Measurements from ENCODE around the gene SEM1.
A peak's percentile ranks its signal among the peaks of the same experiment; 100 is the strongest.
"Not testable (repeated sequence)": the region's sequence is repeated elsewhere in the genome, so short reads cannot be mapped to it uniquely, and the experiment has no call there.

SEM1 gene

GRCh38 chr7:96709381-96710228 is at the start of gene SEM1:
Gene SEM1 (minus strand): TSS chr7:96709846. CDS start chr7:96709763, 83 bp downstream.
- peak; percentile 87 for DNase-seq

GRCh38 chr7:96757880-96758279 is 48.2 kb upstream of the SEM1 start:
- DNase-seq: not testable (repeated sequence)

DNA sequence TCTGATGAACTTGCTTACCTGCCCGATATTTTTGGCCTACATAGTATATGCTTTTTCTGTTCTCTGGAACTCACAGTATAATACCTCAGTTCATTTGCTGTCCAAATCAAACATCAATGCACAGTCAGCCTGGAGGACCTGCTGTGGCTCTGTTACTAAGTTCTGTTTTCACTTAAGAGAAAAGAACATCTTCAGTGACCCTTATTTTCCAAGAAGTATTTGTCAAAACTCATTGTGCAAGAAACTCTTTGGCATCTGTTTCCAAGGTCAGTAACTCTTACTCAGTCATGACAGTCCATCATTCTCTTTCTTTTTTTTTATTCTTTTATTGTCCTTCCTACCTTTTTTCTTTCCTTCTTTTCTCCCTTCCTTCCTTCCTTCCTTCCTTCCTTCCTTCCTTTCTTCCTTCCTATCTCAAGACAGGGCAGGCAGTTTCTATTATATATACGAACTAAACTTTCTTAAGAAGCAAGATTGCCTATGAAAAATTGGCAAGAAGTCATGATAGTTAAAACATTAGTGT is 37.8 kb upstream of the SEM1 start:
- DNase-seq: no peak

- DNase-seq: peak; percentile 42
Measured at GRCh38 chr7:96740130-96740529, 30.5 kb upstream of the SEM1 start.

- DNase-seq: peak; percentile 74
Measured at GRCh38 chr7:96739609-96740008, 30.0 kb upstream of the SEM1 start.

DNA sequence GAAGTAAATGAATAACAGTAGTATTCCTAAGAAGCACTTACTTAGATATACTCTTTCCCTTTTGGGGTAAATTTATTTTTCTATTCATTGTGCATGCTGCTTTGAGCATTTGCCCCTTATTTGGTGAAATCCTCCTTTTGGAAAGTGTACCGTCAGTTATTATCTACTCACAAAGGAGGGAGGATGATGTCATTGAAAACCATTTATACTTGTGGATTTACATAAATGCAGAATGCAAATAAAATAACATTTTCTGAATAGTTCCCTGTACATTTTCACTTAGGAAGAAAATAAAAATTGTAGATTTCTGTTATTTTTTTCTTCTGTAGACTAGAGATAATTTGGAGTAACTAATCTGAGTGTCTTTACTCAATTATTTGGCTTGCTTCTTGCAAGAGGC is 29.5 kb upstream of the SEM1 start:
- DNase-seq: peak; percentile 15

DNA sequence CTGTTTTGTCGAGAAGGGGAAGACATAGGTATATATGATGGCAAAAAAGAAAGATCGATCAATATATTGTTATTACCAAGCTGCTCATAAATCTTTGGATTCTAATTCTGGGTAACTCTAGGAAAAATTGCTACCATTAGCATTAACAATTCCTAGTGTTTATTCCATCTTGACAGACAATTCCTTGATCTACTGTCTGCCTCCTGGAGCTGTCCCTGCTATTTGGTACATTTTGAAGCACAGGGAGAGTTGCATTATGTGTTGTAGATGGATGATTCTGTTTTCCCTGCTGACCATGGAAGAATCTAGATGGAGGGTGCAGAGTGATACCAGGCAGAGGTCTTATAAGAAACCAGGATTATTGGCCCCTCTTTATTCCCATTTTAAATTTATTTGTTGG is 29.1 kb upstream of the SEM1 start:
- no peak for DNase-seq

- DNase-seq: no peak
Measured at GRCh38 chr7:96737545-96738050, 28.0 kb upstream of the SEM1 start.

DNA sequence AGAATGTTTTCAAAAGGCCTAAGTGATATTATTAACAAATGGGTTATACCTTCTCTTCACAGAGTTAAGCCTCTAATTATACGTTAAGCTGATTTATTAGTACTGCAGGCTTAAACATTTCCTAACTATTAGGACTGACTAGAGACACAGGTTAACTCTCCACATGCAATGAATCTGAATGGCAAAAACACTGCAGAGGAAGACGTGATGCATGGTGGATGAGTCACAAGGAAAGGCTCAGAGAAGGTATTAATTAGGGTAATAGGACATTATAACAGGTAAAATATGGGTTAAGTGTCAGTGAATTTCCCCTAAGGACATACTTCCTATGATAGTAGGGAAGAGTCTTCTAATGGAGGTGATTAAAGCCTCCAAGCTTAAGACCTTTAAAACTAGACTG is 24.7 kb upstream of the SEM1 start:
- DNase-seq: no peak

DNA sequence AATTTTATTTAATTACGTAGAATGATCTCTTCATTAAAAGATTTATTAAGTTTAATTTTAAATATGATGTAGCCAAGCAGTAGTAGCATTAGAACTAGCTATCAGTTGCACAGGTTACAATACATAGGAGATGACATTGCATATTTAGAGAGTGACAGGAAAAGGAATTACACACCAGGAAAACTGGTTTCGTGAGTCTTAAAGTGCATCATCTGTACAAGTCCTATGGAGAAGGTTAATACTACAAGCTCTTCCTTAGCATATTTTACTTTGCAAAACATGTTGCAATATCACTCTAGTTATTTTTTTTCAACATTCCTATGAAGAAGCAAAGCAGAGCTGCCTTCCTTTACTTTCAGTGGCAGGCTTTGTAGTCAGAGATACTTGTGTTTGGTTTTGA is 20.2 kb upstream of the SEM1 start:
- DNase-seq: no peak

GRCh38 chr7:96728139-96728538 is 18.5 kb upstream of the SEM1 start:
- DNase-seq: no peak

DNA sequence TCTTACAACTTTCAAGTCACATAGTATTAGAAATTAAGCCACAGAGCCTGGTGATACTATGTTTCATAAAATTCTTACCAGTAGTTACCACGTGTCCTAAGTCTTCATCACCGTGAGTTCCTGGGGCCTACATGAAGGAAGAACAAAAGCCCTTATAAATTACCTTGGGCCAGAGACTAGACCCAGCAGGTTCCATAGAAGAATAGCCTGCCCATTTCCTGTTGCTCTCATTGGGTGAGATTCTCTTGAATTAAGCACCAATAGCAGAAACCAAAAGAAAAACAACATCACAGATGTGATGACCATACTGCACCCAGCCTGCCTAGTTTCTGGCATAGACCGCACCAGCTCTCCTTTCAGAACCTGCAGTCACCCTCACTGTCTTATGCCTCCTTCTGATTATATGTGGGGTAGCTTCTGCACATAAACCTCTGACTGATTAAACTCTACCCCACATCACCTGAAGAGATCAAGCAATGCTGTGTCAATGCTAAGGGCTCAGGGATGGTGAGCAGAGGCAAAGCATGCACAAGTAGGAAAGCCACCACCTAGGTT is 18.0 kb upstream of the SEM1 start:
- peak; percentile 4 for DNase-seq

DNA sequence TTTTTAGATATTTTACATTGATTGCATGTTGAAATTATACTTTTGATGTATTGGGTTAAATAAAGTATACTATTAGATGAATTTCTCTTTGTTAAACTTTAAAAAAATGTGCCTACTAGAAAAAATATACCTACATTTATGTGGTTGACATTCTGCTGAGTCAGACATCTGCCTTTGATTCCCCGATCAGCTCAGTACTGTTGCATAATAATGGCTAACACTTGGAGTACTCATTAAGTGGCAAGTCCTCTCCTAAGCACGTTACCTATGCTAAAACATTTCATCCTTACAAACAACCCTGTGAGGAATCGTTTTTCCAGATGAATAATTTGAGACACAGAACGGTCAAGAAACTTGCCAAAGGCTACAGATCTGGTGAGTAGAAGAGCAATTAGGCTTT is 14.0 kb upstream of the SEM1 start:
- no peak for DNase-seq

GRCh38 chr7:96722928-96723327 is 13.3 kb upstream of the SEM1 start:
- DNase-seq: not testable (repeated sequence)

GRCh38 chr7:96720843-96721242 is 11.2 kb upstream of the SEM1 start:
- DNase-seq: no peak

- peak; percentile 21 for DNase-seq
Measured at GRCh38 chr7:96719164-96719563, 9.5 kb upstream of the SEM1 start.

GRCh38 chr7:96718107-96719003 is 8.7 kb upstream of the SEM1 start:
- DNase-seq: no peak

DNA sequence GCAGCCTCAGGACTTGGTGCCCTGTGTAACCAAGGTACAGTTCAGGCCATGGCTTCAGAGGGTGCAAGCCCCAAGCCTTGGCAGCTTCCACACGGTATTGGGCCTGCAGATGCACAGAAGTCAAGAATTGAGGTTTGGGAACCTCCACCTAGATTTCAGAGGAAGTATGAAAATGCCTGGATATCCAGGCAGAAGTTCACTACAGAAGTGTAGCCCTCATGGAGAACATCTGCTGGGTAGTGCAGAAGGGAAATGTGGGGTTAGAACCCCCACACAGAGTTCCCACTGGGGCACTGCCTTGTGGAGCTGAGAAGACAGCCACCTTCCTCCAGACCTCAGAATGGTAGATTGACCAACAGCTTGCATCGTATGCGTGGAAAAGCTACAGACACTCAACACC is 3.4 kb upstream of the SEM1 start:
- no peak for DNase-seq

- DNase-seq: no peak
Measured at GRCh38 chr7:96710544-96710943, 898 bp upstream of the SEM1 start.

DNA sequence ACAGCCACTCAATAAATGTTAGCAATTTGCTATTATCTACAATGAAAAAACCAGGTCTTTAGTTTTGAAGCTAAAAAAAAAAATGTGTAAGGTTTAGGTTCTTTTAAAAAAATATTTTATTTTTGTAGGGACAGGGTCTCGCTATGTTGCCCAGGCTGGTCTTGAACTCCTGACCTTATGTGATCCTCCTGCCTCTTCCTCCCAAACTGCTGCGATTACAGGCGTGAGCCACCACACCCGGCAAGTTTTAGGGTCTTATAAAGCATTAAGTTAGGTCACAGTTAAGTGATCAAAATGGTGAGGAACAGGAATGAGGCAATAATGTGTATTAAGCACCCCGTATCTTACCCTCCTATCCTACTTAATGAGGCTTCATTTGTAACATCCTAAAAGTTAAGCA is 774 bp downstream of the SEM1 start:
- DNase-seq: no peak

DNA sequence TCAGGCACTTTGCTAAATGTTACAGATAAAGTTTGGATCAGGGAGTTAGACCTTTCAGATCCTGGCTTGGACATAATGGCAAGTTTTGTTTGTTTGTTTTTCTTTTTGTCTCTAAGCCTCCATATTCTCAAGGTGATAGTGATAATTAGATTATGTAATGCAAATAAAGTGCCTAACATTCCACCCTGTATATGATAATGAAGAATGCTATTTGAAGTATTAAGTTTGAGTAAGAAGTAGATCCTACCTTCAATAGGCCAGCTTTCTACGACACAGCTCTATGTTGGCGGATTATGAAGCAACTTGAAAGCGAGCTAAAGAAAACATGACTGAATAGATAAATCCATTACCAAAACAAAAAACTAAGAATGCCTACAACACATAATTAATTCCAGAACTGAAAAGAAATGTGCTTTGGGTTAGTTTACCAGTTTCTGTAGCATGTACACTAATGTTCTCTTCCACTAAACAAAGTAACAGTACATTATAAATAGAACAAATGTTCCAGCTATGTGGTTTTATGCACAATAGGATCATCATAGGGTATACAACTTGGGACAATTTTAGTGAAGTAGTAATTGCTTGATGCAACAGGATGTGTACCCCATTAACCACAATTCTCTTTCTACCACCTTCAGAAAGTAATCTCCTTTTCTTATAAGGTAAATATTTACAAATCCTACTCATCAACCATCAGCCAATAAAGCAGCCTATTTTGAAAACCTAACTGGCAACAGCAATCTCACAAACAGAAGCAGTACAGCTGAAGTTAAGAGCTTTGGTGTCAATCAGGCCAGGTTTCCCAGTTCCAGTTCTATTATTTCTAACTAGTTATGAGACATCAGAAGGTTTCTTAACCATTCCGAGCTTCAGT is 1.5 kb downstream of the SEM1 start:
- peak; percentile 4 for DNase-seq

- no peak for DNase-seq
Measured at GRCh38 chr7:96701258-96701657, 8.4 kb downstream of the SEM1 start.
